Testis (tissue), 3 donors: ENCODE results near the gene GPC6. TPM values are rescaled to one million over a fixed set of nuclear protein-coding genes. Genes with fewer than 3 reads are reported as not detected.

Experiments used
- DNase-seq: peaks from one replicate; pipeline ENCODE4 v3.0.0-alpha.2; 2019
- H3K27ac ChIP-seq, 2 donors: fragments of 200-600 bp; sonication (generic); one replicate each; pipeline ENCODE4 v1.5.1; 2019
- H3K27me3 ChIP-seq: fragments of 200-600 bp; sonication (generic); one replicate; pipeline ENCODE4 v1.5.1; 2019
- H3K36me3 ChIP-seq: fragments of 200-600 bp; sonication (generic); one replicate; pipeline ENCODE4 v1.5.1; 2017; ENCODE audit warnings: low read depth; ENCODE audit errors: missing control alignments
- H3K4me1 ChIP-seq: fragments of 200-600 bp; sonication (generic); one replicate; pipeline ENCODE4 v1.5.1; 2019
- H3K4me3 ChIP-seq, 2 donors: fragments of 200-600 bp; sonication (generic); one replicate each; pipeline ENCODE4 v1.5.1; 2017 to 2019
- H3K9me3 ChIP-seq: fragments of 200-600 bp; sonication (generic); one replicate; pipeline ENCODE4 v1.5.1; 2017
- POLR2A ChIP-seq: fragments of 450-650 bp; IDR thresholded peaks from one replicate; pipeline ENCODE4 v1.6.1; 2017; ENCODE audit warnings: antibody characterized with exemption, mild to moderate bottlenecking, moderate library complexity
- WGBS, 2 donors: methylation state at CpG; one replicate each; pipeline ENCODE4 v1.1.5; 2018; 5-methylcytosine and 5-hydroxymethylcytosine counted together
- intact Hi-C: fragments of 100-400 bp; cut with DNase I; formaldehyde crosslinking; loops from one replicate; pipeline ENCODE4 v1.15.1; 2023; ENCODE audit warnings: low total_unique reads
- polyA plus RNA-seq: library from polyadenylated mRNA; stranded (reverse); fragments of 350-450 nt; fragmentation: Illumina TruSeq; extraction: RNeasy Lipid Tissue Mini Kit (QIAGEN cat#74804); gene quantifications from one replicate; pipeline ENCODE4 v1.2.3, GENCODE V29; 2014; ENCODE audit warnings: low read depth, low replicate concordance; ENCODE audit not compliant: insufficient read depth
- total RNA-seq, 2 donors: library from RNA; depleted of rRNA; stranded (reverse); fragments of >200 nt; gene quantifications; one replicate each; pipeline ENCODE4 v1.2.3, GENCODE V29; 2016
- TF ChIP-seq, protein P1 (sequence below), 3 experiments: fragments of 450-650 bp in 2 of 3; fragments of 200-600 bp in 1 of 3; sonication (generic) in 1 of 3; IDR thresholded peaks; one replicate each; pipeline ENCODE4 v1.5.1; 2016 to 2019; ENCODE audit warnings: antibody characterized with exemption in 3 of 3, mild to moderate bottlenecking in 2 of 3, moderate library complexity in 1 of 3

The GPC6 gene
- total and polyA plus RNA-seq, 3 donors from 2014 or later = 2.2 to 6.9 (median 4.3) TPM

DNA sequence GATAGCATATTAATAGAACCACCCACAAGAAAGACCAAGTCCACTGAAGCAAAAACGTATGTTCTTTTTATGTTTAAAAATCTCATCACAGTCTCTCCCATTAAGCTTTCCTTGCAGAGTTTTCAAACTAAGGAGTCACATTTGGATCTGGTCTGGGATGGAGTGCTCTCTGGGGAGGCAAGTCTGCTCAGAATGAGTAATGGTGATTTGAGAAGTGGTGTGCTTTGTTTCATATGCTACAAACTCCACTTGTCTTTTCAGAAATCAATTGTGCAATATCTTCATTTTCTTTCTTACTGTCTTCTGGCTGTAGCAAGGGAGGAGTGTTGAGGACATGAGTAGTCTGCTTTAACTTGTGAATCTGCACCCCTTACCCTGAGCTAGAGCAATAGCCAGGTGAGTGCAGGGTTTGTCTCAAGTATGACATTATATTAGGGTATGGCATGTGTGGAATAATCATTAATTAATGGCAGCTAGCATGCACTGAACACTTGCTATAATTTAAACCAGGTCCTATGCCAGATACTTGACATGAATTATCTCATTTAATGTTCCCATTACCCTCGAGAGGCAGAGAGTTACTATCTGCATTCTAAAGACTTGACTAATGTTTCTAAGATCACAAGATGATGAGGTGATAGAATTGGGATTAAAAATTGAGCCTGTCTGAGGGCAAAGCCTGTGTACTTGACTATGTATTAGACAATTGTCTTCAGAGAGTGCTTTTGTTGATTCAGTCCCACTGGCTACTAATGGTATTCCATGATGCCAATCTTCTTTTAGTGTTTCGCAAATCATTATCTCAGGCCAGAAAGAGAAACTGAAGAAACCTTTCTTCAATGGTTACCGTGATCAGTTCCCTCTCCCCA is 171.8 kb downstream of the GPC6 start:
- H3K4me1 ChIP-seq = no peaks in the 10 kb centered on the region
- no peaks in the 10 kb centered on the region for H3K9me3 ChIP-seq
- no peak overlapping the region for H3K4me3 ChIP-seq
- no peak for TF ChIP-seq POLR2A
- TF ChIP-seq, protein P1, sequence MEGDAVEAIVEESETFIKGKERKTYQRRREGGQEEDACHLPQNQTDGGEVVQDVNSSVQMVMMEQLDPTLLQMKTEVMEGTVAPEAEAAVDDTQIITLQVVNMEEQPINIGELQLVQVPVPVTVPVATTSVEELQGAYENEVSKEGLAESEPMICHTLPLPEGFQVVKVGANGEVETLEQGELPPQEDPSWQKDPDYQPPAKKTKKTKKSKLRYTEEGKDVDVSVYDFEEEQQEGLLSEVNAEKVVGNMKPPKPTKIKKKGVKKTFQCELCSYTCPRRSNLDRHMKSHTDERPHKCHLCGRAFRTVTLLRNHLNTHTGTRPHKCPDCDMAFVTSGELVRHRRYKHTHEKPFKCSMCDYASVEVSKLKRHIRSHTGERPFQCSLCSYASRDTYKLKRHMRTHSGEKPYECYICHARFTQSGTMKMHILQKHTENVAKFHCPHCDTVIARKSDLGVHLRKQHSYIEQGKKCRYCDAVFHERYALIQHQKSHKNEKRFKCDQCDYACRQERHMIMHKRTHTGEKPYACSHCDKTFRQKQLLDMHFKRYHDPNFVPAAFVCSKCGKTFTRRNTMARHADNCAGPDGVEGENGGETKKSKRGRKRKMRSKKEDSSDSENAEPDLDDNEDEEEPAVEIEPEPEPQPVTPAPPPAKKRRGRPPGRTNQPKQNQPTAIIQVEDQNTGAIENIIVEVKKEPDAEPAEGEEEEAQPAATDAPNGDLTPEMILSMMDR (IDR thresholded peaks at IDR 0.05) = no peak
- WGBS, 2 donors = 62 to 65% methylated on average over 4 of the region's 4 CpGs
- intact Hi-C loops = no loop called here
- no peak for DNase-seq
- H3K27me3 ChIP-seq = no peaks in the 10 kb centered on the region
- H3K27ac ChIP-seq = no peak overlapping the region
- H3K36me3 ChIP-seq = no peaks in the 10 kb centered on the region

DNA sequence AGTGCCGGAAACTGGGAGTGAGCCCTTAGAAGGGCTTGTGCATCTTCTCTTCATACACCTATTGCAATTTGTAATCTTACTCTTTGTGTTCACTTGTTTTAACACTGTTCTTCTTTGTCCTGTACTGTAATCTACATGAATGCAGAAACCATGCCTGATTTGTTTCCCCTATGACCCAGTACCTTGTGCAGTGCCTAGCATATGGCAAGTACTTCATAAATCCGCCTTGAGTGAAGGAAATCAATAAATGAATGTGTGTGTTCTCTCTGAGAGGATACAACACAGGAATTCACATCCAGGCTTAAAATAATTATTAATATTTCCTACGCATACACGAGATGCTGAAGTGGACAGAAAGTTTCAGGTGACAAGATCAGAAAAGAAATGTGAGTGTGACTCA is 172.6 kb downstream of the GPC6 start:
- Histone ChIP-seq H3K36me3 (no peaks in the 10 kb centered on the region), H3K9me3 (no peaks in the 10 kb centered on the region), H3K27ac (no peak overlapping the region), H3K4me1 (no peaks in the 10 kb centered on the region), H3K4me3 (no peak overlapping the region), H3K27me3 (no peaks in the 10 kb centered on the region)
- 89 to 97% methylated on average over 4 of the region's 4 CpGs for WGBS, 2 donors
- no peak for DNase-seq
- TF ChIP-seq, protein P1 (IDR thresholded peaks at IDR 0.05) = no peak
- no peak for TF ChIP-seq POLR2A
- intact Hi-C loops = no loop called here

DNA sequence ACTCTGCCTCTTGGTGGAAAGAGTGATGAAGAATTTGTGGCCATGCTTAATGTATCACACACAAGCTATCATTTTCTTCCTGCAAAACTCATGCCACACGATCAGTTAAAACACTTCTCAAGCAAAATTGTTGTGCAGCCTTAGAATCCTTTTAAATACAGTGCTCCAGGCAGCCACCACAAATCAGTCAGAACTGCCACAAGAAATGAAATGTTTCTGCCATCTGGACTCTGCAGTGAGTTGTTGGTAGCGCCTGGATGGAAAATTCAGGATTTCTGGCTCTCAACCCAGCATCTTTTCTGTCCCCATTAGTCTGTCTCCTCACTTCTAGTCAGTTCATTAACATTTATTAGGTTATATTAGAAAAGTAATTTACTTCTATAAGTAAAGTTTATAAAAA is 179.5 kb downstream of the GPC6 start:
- Histone ChIP-seq H3K36me3 (no peaks in the 10 kb centered on the region), H3K27me3 (no peaks in the 10 kb centered on the region), H3K4me3 (no peak overlapping the region), H3K9me3 (no peaks in the 10 kb centered on the region), H3K4me1 (no peaks in the 10 kb centered on the region), H3K27ac (no peak overlapping the region)
- DNase-seq = no peak
- intact Hi-C loops = no loop called here
- TF ChIP-seq, protein P1 (IDR thresholded peaks at IDR 0.05) = no peak
- TF ChIP-seq POLR2A = no peak
- 88 to 93% methylated on average over 2 of the region's 2 CpGs for WGBS, 2 donors

DNA sequence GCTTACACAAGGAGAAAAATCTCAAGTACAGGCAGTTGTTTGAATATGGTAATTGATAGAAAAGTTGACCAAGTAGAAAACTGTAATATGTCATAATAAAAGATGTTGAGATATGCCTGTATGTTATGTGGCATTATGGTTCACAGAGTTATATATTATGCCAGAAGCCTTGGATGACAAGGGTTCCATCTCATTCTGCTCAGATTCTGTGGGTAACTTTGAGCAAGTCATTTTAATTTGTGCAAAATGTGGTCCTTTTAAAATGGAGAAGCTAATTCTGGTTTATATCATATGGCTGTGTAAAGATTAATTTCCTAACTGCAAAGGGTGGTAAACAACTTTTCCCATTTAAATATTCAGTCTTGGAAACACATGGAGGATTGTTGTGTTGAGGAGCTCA is 180.9 kb downstream of the GPC6 start:
- no peaks in the 10 kb centered on the region for H3K27me3 ChIP-seq
- intact Hi-C loops = no loop called here
- DNase-seq = no peak
- no peaks in the 10 kb centered on the region for H3K9me3 ChIP-seq
- no peak overlapping the region for H3K27ac ChIP-seq
- no peak overlapping the region for H3K4me3 ChIP-seq
- no peaks in the 10 kb centered on the region for H3K4me1 ChIP-seq
- TF ChIP-seq, protein P1 (IDR thresholded peaks at IDR 0.05) = no peak
- no peak for TF ChIP-seq POLR2A
- H3K36me3 ChIP-seq = no peaks in the 10 kb centered on the region

DNA sequence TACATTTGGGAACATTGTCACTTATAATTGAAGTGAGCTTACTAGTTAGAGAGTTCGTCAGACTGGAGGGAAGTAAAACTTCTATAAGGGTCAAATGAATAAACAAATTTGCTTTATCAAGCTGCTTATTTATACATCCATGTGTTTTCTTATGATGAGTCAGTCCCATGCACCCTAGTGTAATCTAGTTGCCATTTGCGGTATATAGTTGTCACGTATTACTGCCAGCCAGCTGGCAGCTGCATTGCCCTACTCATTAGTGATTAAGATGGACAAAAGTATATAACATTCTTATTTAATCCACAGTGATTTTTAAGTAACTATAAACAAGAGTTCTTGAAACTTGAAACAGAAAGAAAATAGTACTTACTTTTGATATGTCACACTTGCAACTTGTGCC is 182.4 kb downstream of the GPC6 start:
- H3K27ac ChIP-seq = no peak overlapping the region
- intact Hi-C loops = no loop called here
- H3K9me3 ChIP-seq = no peaks in the 10 kb centered on the region
- H3K36me3 ChIP-seq = no peaks in the 10 kb centered on the region
- TF ChIP-seq, protein P1 (IDR thresholded peaks at IDR 0.05) = no peak
- TF ChIP-seq POLR2A = no peak
- no peaks in the 10 kb centered on the region for H3K27me3 ChIP-seq
- WGBS, 2 donors = 89 to 90% methylated on average over 3 of the region's 3 CpGs
- no peak overlapping the region for H3K4me3 ChIP-seq
- DNase-seq = no peak
- no peaks in the 10 kb centered on the region for H3K4me1 ChIP-seq
